Loucy (cell line): Measurements from ENCODE around the gene ZFHX3.

ENCODE experiments used
- H2AFZ ChIP-seq: fragments of 200-600 bp; sonication (generic); 2 replicates; pipeline ENCODE4 v1.6.0; 2016; ENCODE audit warnings: antibody characterized with exemption, mild to moderate bottlenecking, low read length, moderate library complexity
- H3F3A ChIP-seq: fragments of 200-600 bp; 2 replicates; pipeline ENCODE4 v1.6.0; 2016; ENCODE audit warnings: antibody characterized with exemption, low read depth, mild to moderate bottlenecking
- H3K27me3 ChIP-seq: fragments of 200-600 bp; sonication (generic); 2 replicates; pipeline ENCODE4 v1.6.1; 2014; ENCODE audit warnings: low read length, mild to moderate bottlenecking; ENCODE audit not compliant: insufficient read depth, poor library complexity, severe bottlenecking
- H3K36me3 ChIP-seq: fragments of 200-600 bp; sonication (generic); 2 replicates; pipeline ENCODE4 v1.6.1; 2016; ENCODE audit warnings: low read length; ENCODE audit not compliant: insufficient read depth
- H3K4me1 ChIP-seq: fragments of 200-600 bp; sonication (generic); 2 replicates; pipeline ENCODE4 v1.5.1; 2014; ENCODE audit warnings: low read length, mild to moderate bottlenecking; ENCODE audit not compliant: insufficient read depth, poor library complexity, severe bottlenecking
- H3K4me2 ChIP-seq: fragments of 200-600 bp; sonication (generic); 2 replicates; pipeline ENCODE4 v1.6.0; 2014; ENCODE audit warnings: antibody characterized with exemption, low read length, low read depth, mild to moderate bottlenecking; ENCODE audit not compliant: poor library complexity, severe bottlenecking
- H3K4me3 ChIP-seq: fragments of 200-600 bp; sonication (generic); 2 replicates; pipeline ENCODE4 v1.5.1; 2014; ENCODE audit warnings: low read length, mild to moderate bottlenecking, mixed read lengths; ENCODE audit not compliant: poor library complexity, severe bottlenecking
- H3K79me2 ChIP-seq: fragments of 200-600 bp; sonication (generic); 2 replicates; pipeline ENCODE4 v1.6.1; 2014; ENCODE audit warnings: low read length; ENCODE audit not compliant: insufficient read depth
- H3K9ac ChIP-seq: fragments of 200-600 bp; sonication (generic); 2 replicates; pipeline ENCODE4 v1.6.0; 2014; ENCODE audit warnings: mild to moderate bottlenecking, low read depth, low read length, moderate library complexity; ENCODE audit not compliant: poor library complexity, severe bottlenecking
- H3K9me2 ChIP-seq: fragments of 200-600 bp; sonication (generic); replicated peaks from 2 replicates; pipeline ENCODE4 v1.6.1; 2016; ENCODE audit warnings: low read depth, low read length, mixed read lengths
- H3K9me3 ChIP-seq: fragments of 200-600 bp; sonication (generic); 2 replicates; pipeline ENCODE4 v1.6.1; 2014; ENCODE audit warnings: mild to moderate bottlenecking, antibody characterized with exemption, low read length, low read depth; ENCODE audit not compliant: insufficient read depth
- H4K20me1 ChIP-seq: fragments of 200-600 bp; sonication (generic); 2 replicates; pipeline ENCODE4 v1.6.0; 2014; ENCODE audit warnings: antibody characterized with exemption, low read length, mild to moderate bottlenecking; ENCODE audit not compliant: insufficient read depth, poor library complexity, severe bottlenecking
- CTCF ChIP-seq: fragments of 200-600 bp; sonication (generic); conservative IDR thresholded peaks from 2 replicates; pipeline ENCODE4 v1.5.1; 2014; ENCODE audit warnings: mild to moderate bottlenecking, antibody characterized with exemption, low read length
- EZH2phosphoT487 ChIP-seq: fragments of 200-600 bp; IDR thresholded peaks from 2 replicates; pipeline ENCODE4 v1.6.1; 2018; ENCODE audit warnings: antibody characterized with exemption, mild to moderate bottlenecking, moderate library complexity, borderline replicate concordance

The ZFHX3 gene

DNA sequence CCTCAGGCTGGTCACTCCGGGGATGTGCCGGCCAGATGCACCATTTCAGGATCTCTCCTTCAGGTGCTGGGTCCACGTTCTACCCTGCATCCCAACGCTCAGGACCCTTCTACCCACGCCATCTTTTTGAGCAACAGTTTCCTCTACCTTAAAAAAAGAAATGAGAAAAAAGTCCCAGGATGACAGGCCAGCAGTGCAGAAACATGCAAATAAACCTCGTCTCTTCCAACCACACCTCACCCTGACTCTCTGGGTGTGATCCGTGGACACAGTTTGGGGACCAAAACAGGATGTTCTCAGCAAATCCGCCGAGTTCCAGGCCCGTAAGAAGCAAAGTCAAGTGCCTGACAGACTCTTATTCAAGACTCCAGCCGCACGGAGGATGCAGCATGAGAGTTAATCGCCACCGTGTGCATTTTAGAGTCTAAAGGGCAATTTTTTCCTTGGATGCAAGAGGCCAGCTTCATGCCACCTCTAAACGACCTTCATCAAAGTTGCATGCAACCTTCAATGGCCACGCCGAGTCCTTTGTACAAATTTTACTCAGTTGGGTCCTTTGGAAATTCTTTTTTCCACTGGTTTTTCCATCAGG is 99.6 kb downstream of the ZFHX3 start:
- no peaks in the 10 kb centered on the region for H3K79me2 ChIP-seq
- H3K36me3 ChIP-seq = peaks cover 12% of the 10 kb centered on the region; the same call in 1 of the 2 replicates
- H3K4me2 ChIP-seq = no peak overlapping the region
- no peaks in the 10 kb centered on the region for H3K27me3 ChIP-seq
- peaks cover 6% of the 10 kb centered on the region for H3K4me1 ChIP-seq
- H3K9me3 ChIP-seq = no peaks in the 10 kb centered on the region
- no peak overlapping the region for H3K4me3 ChIP-seq
- H3K9me2 ChIP-seq = no peaks in the 10 kb centered on the region
- no peak overlapping the region for H2AFZ ChIP-seq
- TF ChIP-seq CTCF (no peak), EZH2phosphoT487 (no peak)
- no peaks in the 10 kb centered on the region for H3F3A ChIP-seq
- H3K9ac ChIP-seq = no peak overlapping the region
- H4K20me1 ChIP-seq = no peaks in the 10 kb centered on the region

DNA sequence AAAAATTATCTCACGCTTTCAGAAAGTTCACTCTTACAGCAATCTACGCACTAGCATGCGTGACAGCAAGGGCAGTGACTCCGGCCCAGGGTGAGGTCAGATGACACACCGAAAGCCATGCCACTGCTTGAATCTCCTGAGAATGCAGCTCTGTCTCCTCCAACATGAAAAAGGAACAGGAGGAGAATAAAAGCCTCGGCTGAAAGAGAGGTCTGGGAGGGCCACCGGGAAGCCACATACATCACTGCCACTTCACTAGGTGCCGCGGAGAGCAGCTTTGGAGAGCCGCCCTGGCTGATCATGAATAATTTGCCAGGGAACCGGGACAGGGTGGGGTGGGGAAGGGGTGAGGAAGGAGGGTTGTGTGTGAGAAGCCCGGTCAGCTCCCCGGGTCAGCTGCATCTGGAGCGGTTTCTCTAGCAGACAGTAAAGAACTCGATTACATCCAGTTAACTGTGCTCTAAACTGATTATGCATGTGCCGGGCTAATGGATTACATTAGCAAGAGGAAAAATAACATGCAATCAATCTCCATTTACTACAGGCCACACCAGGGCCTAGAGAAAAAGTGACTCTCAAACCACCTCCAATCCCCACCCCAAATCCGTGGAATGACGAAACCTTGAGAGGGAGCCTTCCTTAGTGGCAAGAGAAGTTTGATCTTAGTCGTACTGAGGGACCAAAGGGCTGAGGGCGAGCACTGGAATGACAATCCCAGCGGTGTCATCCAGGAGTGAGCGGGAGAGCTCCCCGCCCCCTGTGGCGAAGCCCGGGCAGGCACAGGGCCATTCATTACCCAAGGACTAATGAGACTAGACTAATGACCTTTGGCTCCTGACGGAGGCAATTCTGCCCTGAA is 100.3 kb downstream of the ZFHX3 start:
- no peaks in the 10 kb centered on the region for H3K79me2 ChIP-seq
- no peaks in the 10 kb centered on the region for H3K27me3 ChIP-seq
- H3K4me2 ChIP-seq = no peak overlapping the region
- H3K9me3 ChIP-seq = no peaks in the 10 kb centered on the region
- no peak overlapping the region for H3K9ac ChIP-seq
- no peaks in the 10 kb centered on the region for H4K20me1 ChIP-seq
- H2AFZ ChIP-seq = no peak overlapping the region
- TF ChIP-seq CTCF = no peak
- TF ChIP-seq EZH2phosphoT487 = no peak
- peaks cover 12% of the 10 kb centered on the region; the same call in 1 of the 2 replicates for H3K36me3 ChIP-seq
- H3K4me1 ChIP-seq = peaks cover under 1% of the 10 kb centered on the region
- H3K4me3 ChIP-seq = no peak overlapping the region
- H3K9me2 ChIP-seq = no peaks in the 10 kb centered on the region
- H3F3A ChIP-seq = no peaks in the 10 kb centered on the region

- Histone ChIP-seq H2AFZ (no peak overlapping the region), H4K20me1 (no peaks in the 10 kb centered on the region), H3K36me3 (peaks cover 12% of the 10 kb centered on the region; the same call in 1 of the 2 replicates), H3K4me1 (no peaks in the 10 kb centered on the region), H3K79me2 (no peaks in the 10 kb centered on the region), H3K4me3 (no peak overlapping the region), H3F3A (no peaks in the 10 kb centered on the region), H3K9me2 (no peaks in the 10 kb centered on the region), H3K9ac (no peak overlapping the region), H3K9me3 (no peaks in the 10 kb centered on the region), H3K27me3 (no peaks in the 10 kb centered on the region), H3K4me2 (no peak overlapping the region)
- TF ChIP-seq EZH2phosphoT487 (no peak), CTCF (no peak)
Observed at GRCh38 chr16:72946474-72947194, 101.3 kb downstream of the ZFHX3 start.
